HCT116 (cell line): Measurements from ENCODE around the gene CEND1. TPM values are rescaled to one million over a fixed set of nuclear protein-coding genes. Genes with fewer than 3 reads are reported as not detected.

Source experiments
- ATAC-seq: fragments of 200-7000 bp; cut with Tn5 transposase; 2 replicates; pipeline ENCODE4 v1.9.1; 2020; ENCODE audit warnings: mild to moderate bottlenecking, moderate library complexity
- BruUV-seq: library from RNA; stranded (reverse); fragments of 400-500 nt; replicated peaks from 2 replicates; lab custom pipeline; 2021; lab: Mats Ljungman, UMichigan
- CTCF ChIA-PET: fragments of 300-600 bp; sonication (Branson Sonifier 250); formaldehyde crosslinking; loops from one replicate; lab custom pipeline; 2021; ENCODE audit warnings: antibody characterized with exemption; lab: Charles Lee
- POLR2A ChIA-PET: fragments of 300-600, 350-600 bp; sonication (Branson Sonifier 250); formaldehyde crosslinking; loops from one replicate; lab custom pipeline; 2021; ENCODE audit warnings: antibody characterized with exemption; lab: Charles Lee
- RAD21 ChIA-PET, 2 experiments: fragments of 300-600 bp; sonication (Branson Sonifier 250); formaldehyde crosslinking; loops; one replicate each; lab custom pipeline; 2023; ENCODE audit warnings: low total read pairs in 2 of 2; ENCODE audit not compliant: uncharacterized antibody in 2 of 2, unreplicated experiment in 2 of 2, low non-redundant PET in 1 of 2; lab: Charles Lee
- DNase-seq: peaks from one replicate; pipeline ENCODE4 v3.0.0-alpha.2; 2010; ENCODE audit warnings: low read depth, low spot score
- H2AFZ ChIP-seq: fragments of 200-600 bp; shearing (Covaris generic), sonication (generic); 2 replicates; pipeline ENCODE4 v1.6.1; 2017; ENCODE audit warnings: low read depth, mixed run types, mixed read lengths, antibody characterized with exemption, low read length; ENCODE audit not compliant: poor library complexity, severe bottlenecking
- H3K27ac ChIP-seq: 2 replicates; pipeline ENCODE4 v1.5.1; 2012; ENCODE audit warnings: low read depth, low read length
- H3K27me3 ChIP-seq: fragments of 200-600 bp; sonication (generic); 2 replicates; pipeline ENCODE4 v1.6.1; 2016; ENCODE audit warnings: mixed run types, low read length, mixed read lengths; ENCODE audit not compliant: insufficient read depth
- H3K36me3 ChIP-seq, 2 experiments: fragments of 200-500 bp in 1 of 2; fragments of 200-600 bp in 1 of 2; sonication (Bioruptor generic) in 1 of 2; sonication (generic) in 1 of 2; 2 replicates each; pipeline versions ENCODE4 v1.5.1 to v1.6.1; 2014 to 2016; ENCODE audit warnings: low read length in 2 of 2, inconsistent platforms in 1 of 2, mixed read lengths in 1 of 2, mixed run types in 1 of 2; ENCODE audit not compliant: insufficient read depth in 2 of 2, control insufficient read depth in 1 of 2
- H3K4me1 ChIP-seq, 2 experiments: fragments of 200-600 bp in 1 of 2; sonication (generic) in 1 of 2; 2 replicates each; pipeline versions ENCODE4 v1.5.1 to v1.6.1; 2012 to 2017; ENCODE audit warnings: low read length in 2 of 2, inconsistent platforms in 1 of 2, mild to moderate bottlenecking in 1 of 2, mixed read lengths in 1 of 2, mixed run types in 1 of 2, moderate library complexity in 1 of 2; ENCODE audit not compliant: insufficient read depth in 2 of 2, control insufficient read depth in 1 of 2
- H3K4me2 ChIP-seq: fragments of 200-600 bp; sonication (generic); 2 replicates; pipeline ENCODE4 v1.6.1; 2017; ENCODE audit warnings: mixed run types, low read length, mixed read lengths
- H3K4me3 ChIP-seq, 2 experiments: fragments of 200-600 bp in 1 of 2; sonication (generic) in 1 of 2; replicated peaks in 1 of 2; 2 replicates each; pipeline ENCODE4 v1.5.1; 2011 to 2016; ENCODE audit warnings: low read length in 2 of 2, control low read depth in 1 of 2, low read depth in 1 of 2, mild to moderate bottlenecking in 1 of 2, mixed read lengths in 1 of 2, mixed run types in 1 of 2
- H3K79me2 ChIP-seq: fragments of 200-600 bp; sonication (generic); 2 replicates; pipeline ENCODE4 v1.6.1; 2017; ENCODE audit warnings: mild to moderate bottlenecking, mixed run types, low read length, moderate library complexity, mixed read lengths; ENCODE audit not compliant: insufficient read depth
- H3K9ac ChIP-seq: fragments of 200-600 bp; sonication (generic); 2 replicates; pipeline ENCODE4 v1.6.1; 2016; ENCODE audit warnings: low read length, mixed read lengths
- H3K9me2 ChIP-seq: fragments of 200-600 bp; sonication (generic), shearing (Covaris generic); 2 replicates; pipeline ENCODE4 v1.6.1; 2017; ENCODE audit warnings: mixed run types, mild to moderate bottlenecking, moderate library complexity; ENCODE audit not compliant: insufficient read depth
- H3K9me3 ChIP-seq, 2 experiments: fragments of 200-500 bp in 1 of 2; fragments of 200-600 bp in 1 of 2; sonication (Bioruptor generic) in 1 of 2; sonication (generic) in 1 of 2; 2 replicates each; pipeline ENCODE4 v1.6.1; 2014 to 2017; ENCODE audit warnings: low read length in 2 of 2, mixed read lengths in 2 of 2, inconsistent platforms in 1 of 2, low read depth in 1 of 2, mild to moderate bottlenecking in 1 of 2, mixed run types in 1 of 2, moderate library complexity in 1 of 2; ENCODE audit not compliant: control insufficient read depth in 1 of 2, insufficient read depth in 1 of 2
- H4K20me1 ChIP-seq: fragments of 200-600 bp; sonication (generic), shearing (Covaris generic); 2 replicates; pipeline ENCODE4 v1.6.1; 2017; ENCODE audit warnings: mixed run types, mild to moderate bottlenecking, moderate library complexity; ENCODE audit not compliant: insufficient read depth
- ATF3 ChIP-seq: IDR thresholded peaks from 2 replicates; pipeline ENCODE4 v1.6.1; 2012
- CBX3 ChIP-seq: IDR thresholded peaks from 2 replicates; pipeline ENCODE4 v1.6.1; 2012; ENCODE audit warnings: low read depth
- CEBPB ChIP-seq: IDR thresholded peaks from 2 replicates; pipeline ENCODE4 v1.6.1; 2012; ENCODE audit warnings: low read depth
- CTCF ChIP-seq, 3 experiments: fragments of 200-600 bp in 1 of 3; sonication (generic) in 1 of 3; IDR thresholded peaks in 2 of 3; conservative IDR thresholded peaks in 1 of 3; 2 replicates each; pipeline ENCODE4 v1.5.1; 2012 to 2017; ENCODE audit warnings: low read depth in 2 of 3, low read length in 2 of 3, antibody characterized with exemption in 1 of 3, borderline replicate concordance in 1 of 3, control low read depth in 1 of 3, mild to moderate bottlenecking in 1 of 3, mixed read lengths in 1 of 3, mixed run types in 1 of 3, moderate library complexity in 1 of 3; ENCODE audit not compliant: insufficient read depth in 1 of 3
- ELF1 ChIP-seq: IDR thresholded peaks from 2 replicates; pipeline ENCODE4 v1.6.1; 2012; ENCODE audit warnings: low read depth, borderline replicate concordance
- EZH2 ChIP-seq: fragments of 200-600 bp; sonication (generic); IDR thresholded peaks from 2 replicates; pipeline ENCODE4 v1.6.1; 2017; ENCODE audit warnings: antibody characterized with exemption, mixed run types
- EZH2phosphoT487 ChIP-seq: fragments of 200-600 bp; IDR thresholded peaks from 2 replicates; pipeline ENCODE4 v1.6.1; 2018; ENCODE audit warnings: antibody characterized with exemption, borderline replicate concordance
- JUND ChIP-seq: IDR thresholded peaks from 2 replicates; pipeline ENCODE4 v1.6.1; 2012
- MAX ChIP-seq: IDR thresholded peaks from 2 replicates; pipeline ENCODE4 v1.6.1; 2012
- POLR2A ChIP-seq: IDR thresholded peaks from 2 replicates; pipeline ENCODE4 v1.7.0; 2011; ENCODE audit warnings: borderline replicate concordance; ENCODE audit not compliant: insufficient read depth, insufficient read length; ENCODE audit errors: extremely low read depth
- POLR2AphosphoS5 ChIP-seq: IDR thresholded peaks from 2 replicates; pipeline ENCODE4 v1.6.1; 2011; ENCODE audit warnings: mild to moderate bottlenecking, low read depth, low read length, moderate library complexity
- RAD21 ChIP-seq: IDR thresholded peaks from 2 replicates; pipeline ENCODE4 v1.6.1; 2012; ENCODE audit warnings: low read depth, mild to moderate bottlenecking
- SIN3A ChIP-seq: IDR thresholded peaks from 2 replicates; pipeline ENCODE4 v1.6.1; 2012; ENCODE audit warnings: low read depth
- SP1 ChIP-seq: IDR thresholded peaks from 2 replicates; pipeline ENCODE4 v1.6.1; 2012; ENCODE audit warnings: low read depth
- TCF7L2 ChIP-seq: IDR thresholded peaks from 2 replicates; pipeline ENCODE4 v1.7.0; 2011; ENCODE audit warnings: borderline replicate concordance, inconsistent platforms; ENCODE audit not compliant: insufficient read depth, insufficient read length; ENCODE audit errors: extremely low read depth
- ZNF274 ChIP-seq: fragments of 200-500 bp; sonication (Bioruptor generic); IDR thresholded peaks from 2 replicates; pipeline ENCODE4 v1.6.1; 2014; ENCODE audit warnings: mild to moderate bottlenecking, low read depth, low read length, inconsistent platforms
- intact Hi-C: fragments of 100-400 bp; cut with micrococcal nuclease; formaldehyde crosslinking; loops from 2 replicates; pipeline ENCODE4 v1.10.0; 2022
- total RNA-seq: library from RNA; stranded (reverse); gene quantifications from one replicate; pipeline ENCODE4 v1.2.1, GENCODE V29; 2021; ENCODE audit not compliant: unreplicated experiment

Gene CEND1
- total RNA-seq, 1 experiment from 2014 or later: 0.27 TPM

GRCh38 chr11:837189-837989, 47.5 kb upstream of the CEND1 start:
- Histone ChIP-seq H3K9me3 (no peaks in the 10 kb centered on the region), H3K9ac (peak overlapping the region; percentile 17; the same call in 1 of the 2 replicates), H3K4me1 (peaks cover 34 to 74% of the 10 kb centered on the region in 2 experiments), H3K4me2 (peak overlapping the region; percentile 16; the same call in 1 of the 2 replicates), H3K27me3 (no peaks in the 10 kb centered on the region), H3K9me2 (no peaks in the 10 kb centered on the region), H2AFZ (no peak overlapping the region), H3K79me2 (peaks cover 84% of the 10 kb centered on the region), H3K36me3 (peaks cover 3 to 44% of the 10 kb centered on the region in 2 experiments; a peak in 3 of 4 replicates)
- CTCF ChIA-PET: no interaction called here
- RAD21 ChIA-PET: no interaction called here
- POLR2A ChIA-PET: interaction anchor here (1.2 kb wide), 1 partner anchor 15 kb away, joined by 3 read pairs; no protein-coding TSS in a partner anchor
- intact Hi-C loops: no loop called here
- ATAC-seq (no peak), DNase-seq (no peak)
- TF ChIP-seq CEBPB: no peak
- TF ChIP-seq ELF1: no peak
- no peak for TF ChIP-seq EZH2phosphoT487
- no peak for TF ChIP-seq POLR2A
- TF ChIP-seq TCF7L2: no peak
- TF ChIP-seq CTCF (IDR thresholded peaks at IDR 0.05 in 2 of 3, conservative IDR thresholded peaks at IDR 0.05 in 1 of 3; ENCODE audit: borderline replicate concordance in 1 of 3, insufficient read depth in 1 of 3, low read depth in 2 of 3, low read length in 2 of 3): no peak
- no peak for TF ChIP-seq EZH2
- no peak for TF ChIP-seq JUND
- no peak for TF ChIP-seq SIN3A
- no peak for TF ChIP-seq RAD21
- TF ChIP-seq ATF3: no peak
- TF ChIP-seq CBX3: no peak
- no peak for TF ChIP-seq ZNF274
- TF ChIP-seq SP1: no peak
- TF ChIP-seq POLR2AphosphoS5: no peak
- no peak for TF ChIP-seq MAX
- TF ChIP-seq, all 23 proteins: peak for 0
- Histone ChIP-seq H3K4me3 (no peak overlapping the region), H3K27ac (peak overlapping the region; percentile 97), H4K20me1 (peaks cover 23% of the 10 kb centered on the region; the same call in 1 of the 2 replicates)
- BruUV-seq: TSS peak; percentile 1
